Measurements from ENCODE around the gene PTPRN2.

The PTPRN2 gene

GRCh38 chr7:157775021-157775559, 812.5 kb downstream of the PTPRN2 start:
- TF ChIP-seq CTCF (IDR thresholded peaks at IDR 0.05) = no peak
- Histone ChIP-seq H3K4me3 (no peak overlapping the region), H3K27ac (no peak overlapping the region)
- no peak for DNase-seq (ENCODE audit: low spot score)

- DNase-seq (ENCODE audit: low spot score) = no peak
- no peak overlapping the region for H3K27ac ChIP-seq
- no peak for TF ChIP-seq CTCF (IDR thresholded peaks at IDR 0.05)
- no peak overlapping the region for H3K4me3 ChIP-seq
Measured at GRCh38 chr7:157774495-157774894, 813.1 kb downstream of the PTPRN2 start.

GRCh38 chr7:157773361-157773760, 814.3 kb downstream of the PTPRN2 start:
- no peak overlapping the region for H3K4me3 ChIP-seq
- no peak overlapping the region for H3K27ac ChIP-seq
- no peak for DNase-seq (ENCODE audit: low spot score)
- TF ChIP-seq CTCF (IDR thresholded peaks at IDR 0.05) = no peak

GRCh38 chr7:157772486-157773130, 815.0 kb downstream of the PTPRN2 start:
- H3K4me3 ChIP-seq = no peak overlapping the region
- no peak overlapping the region for H3K27ac ChIP-seq
- no peak for DNase-seq (ENCODE audit: low spot score)
- TF ChIP-seq CTCF (IDR thresholded peaks at IDR 0.05) = no peak

- no peak for DNase-seq (ENCODE audit: low spot score)
- H3K27ac ChIP-seq = no peak overlapping the region
- H3K4me3 ChIP-seq = no peak overlapping the region
- no peak for TF ChIP-seq CTCF (IDR thresholded peaks at IDR 0.05)
Measured at GRCh38 chr7:157771689-157772088, 815.9 kb downstream of the PTPRN2 start.

- Histone ChIP-seq H3K4me3 (no peak overlapping the region), H3K27ac (no peak overlapping the region)
- no peak for TF ChIP-seq CTCF (IDR thresholded peaks at IDR 0.05)
- no peak for DNase-seq (ENCODE audit: low spot score)
Measured at GRCh38 chr7:157770716-157771320, 816.8 kb downstream of the PTPRN2 start.
